ENCODE results near the gene TNFSF15.

TNFSF15 gene

DNA sequence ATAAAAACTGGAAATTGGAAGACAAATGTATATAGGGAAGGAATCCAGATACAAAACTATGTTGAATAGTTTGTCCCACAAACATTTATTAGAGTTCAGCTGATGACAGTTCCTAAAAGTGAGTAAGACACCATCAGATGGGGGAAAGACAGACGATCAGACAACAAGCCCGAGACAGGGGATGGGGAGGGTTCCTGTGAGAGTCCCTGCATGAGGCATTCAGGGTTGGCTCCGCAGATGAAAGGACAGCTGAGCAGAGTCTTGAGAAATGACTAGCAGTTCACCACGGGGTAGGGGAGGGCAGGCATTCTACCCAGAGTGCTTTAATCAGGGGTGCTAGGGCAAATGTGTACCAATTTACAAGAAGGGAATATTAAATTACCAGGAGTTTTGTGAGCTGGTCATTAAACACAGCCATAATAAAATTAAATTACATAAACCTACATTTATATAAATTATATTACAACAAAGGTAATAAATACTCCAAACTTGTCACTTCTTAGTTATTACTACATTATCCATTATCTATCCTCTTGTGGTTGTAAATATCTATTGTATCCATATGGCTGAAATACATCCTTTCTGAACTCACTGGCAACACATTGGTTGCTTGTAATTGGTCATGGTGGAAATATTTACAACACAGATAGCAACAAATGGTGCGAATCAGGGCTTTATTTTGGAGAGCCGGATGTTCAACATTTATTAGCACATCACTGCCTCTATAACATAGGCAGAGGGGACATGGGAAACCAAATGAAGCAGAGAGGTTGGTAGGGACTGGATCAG is 27.8 kb downstream of the TNFSF15 start:
- no peak for DNase-seq (ENCODE audit: low spot score)
- TF ChIP-seq, protein P1, sequence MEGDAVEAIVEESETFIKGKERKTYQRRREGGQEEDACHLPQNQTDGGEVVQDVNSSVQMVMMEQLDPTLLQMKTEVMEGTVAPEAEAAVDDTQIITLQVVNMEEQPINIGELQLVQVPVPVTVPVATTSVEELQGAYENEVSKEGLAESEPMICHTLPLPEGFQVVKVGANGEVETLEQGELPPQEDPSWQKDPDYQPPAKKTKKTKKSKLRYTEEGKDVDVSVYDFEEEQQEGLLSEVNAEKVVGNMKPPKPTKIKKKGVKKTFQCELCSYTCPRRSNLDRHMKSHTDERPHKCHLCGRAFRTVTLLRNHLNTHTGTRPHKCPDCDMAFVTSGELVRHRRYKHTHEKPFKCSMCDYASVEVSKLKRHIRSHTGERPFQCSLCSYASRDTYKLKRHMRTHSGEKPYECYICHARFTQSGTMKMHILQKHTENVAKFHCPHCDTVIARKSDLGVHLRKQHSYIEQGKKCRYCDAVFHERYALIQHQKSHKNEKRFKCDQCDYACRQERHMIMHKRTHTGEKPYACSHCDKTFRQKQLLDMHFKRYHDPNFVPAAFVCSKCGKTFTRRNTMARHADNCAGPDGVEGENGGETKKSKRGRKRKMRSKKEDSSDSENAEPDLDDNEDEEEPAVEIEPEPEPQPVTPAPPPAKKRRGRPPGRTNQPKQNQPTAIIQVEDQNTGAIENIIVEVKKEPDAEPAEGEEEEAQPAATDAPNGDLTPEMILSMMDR (IDR thresholded peaks at IDR 0.05; ENCODE audit: extremely low read depth, missing control alignments): no peak

- no peak for DNase-seq (ENCODE audit: low spot score)
- TF ChIP-seq, protein P1 (IDR thresholded peaks at IDR 0.05; ENCODE audit: extremely low read depth, missing control alignments): no peak
Measured at GRCh38 chr9:114776683-114777399, 29.0 kb downstream of the TNFSF15 start.

DNA sequence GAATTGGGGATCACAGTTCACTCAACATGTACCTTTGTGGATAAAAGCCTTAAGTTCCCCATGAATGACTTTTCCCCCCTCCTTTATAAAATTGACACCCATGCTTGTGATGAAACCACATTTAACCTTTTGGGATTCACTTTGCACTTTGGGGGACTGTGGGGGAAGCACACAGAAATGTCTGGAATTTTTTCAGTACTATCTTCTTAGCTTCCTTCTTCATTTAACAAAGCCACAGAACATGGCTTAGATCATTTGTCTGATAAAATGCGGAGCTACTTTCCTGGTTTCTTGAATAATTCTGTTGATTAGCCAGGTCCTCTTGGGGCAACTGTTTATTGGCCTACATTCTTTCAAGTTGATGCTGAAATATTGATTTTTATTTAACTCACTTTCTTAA is 29.9 kb downstream of the TNFSF15 start:
- no peak for DNase-seq (ENCODE audit: low spot score)
- TF ChIP-seq, protein P1 (IDR thresholded peaks at IDR 0.05; ENCODE audit: extremely low read depth, missing control alignments): no peak

- TF ChIP-seq, protein P1 (IDR thresholded peaks at IDR 0.05; ENCODE audit: extremely low read depth, missing control alignments): no peak
- DNase-seq (ENCODE audit: low spot score): no peak
Measured at GRCh38 chr9:114775121-114775520, 30.7 kb downstream of the TNFSF15 start.

DNA sequence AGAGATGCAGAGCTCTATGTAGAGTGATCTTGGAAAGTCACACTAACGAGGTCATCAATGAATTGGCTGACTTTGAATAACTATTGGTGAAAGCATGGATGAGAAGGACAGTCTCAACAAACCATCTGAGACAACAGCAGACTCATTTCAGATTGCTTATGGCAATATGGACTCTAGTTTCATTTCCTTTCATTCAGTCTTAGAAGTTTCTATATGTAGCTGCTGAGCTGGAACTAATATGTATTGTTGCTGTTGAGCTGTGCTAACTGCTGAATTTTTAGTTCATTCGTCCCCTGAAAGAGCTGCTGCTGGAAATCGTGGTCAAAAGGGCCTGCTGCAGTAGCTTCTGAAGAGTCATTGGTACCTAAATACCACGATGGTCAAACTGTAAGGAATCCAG is 31.3 kb downstream of the TNFSF15 start:
- DNase-seq (ENCODE audit: low spot score): no peak
- TF ChIP-seq, protein P1 (IDR thresholded peaks at IDR 0.05; ENCODE audit: extremely low read depth, missing control alignments): no peak

DNA sequence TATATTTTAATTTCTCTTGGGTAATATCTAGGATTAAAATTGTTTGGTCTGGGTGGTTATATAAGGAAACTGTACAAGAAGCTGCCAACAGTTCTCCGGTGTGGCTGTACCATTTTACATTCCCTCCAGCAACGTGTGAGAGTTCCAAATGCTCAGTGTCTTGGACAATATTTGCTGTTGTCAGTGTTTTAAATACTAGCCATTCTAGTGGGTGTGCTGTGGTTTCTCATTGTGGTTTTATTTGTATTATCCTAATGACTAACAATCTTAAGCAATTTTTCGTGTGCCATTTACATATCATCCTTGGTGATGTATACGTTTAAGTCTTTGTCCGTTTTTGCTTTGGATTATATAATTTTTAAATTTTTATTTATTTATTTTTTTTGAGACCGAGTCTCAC is 34.0 kb downstream of the TNFSF15 start:
- TF ChIP-seq, protein P1 (IDR thresholded peaks at IDR 0.05; ENCODE audit: extremely low read depth, missing control alignments): no peak
- no peak for DNase-seq (ENCODE audit: low spot score)

GRCh38 chr9:114770991-114771390 is 34.8 kb downstream of the TNFSF15 start:
- TF ChIP-seq, protein P1 (IDR thresholded peaks at IDR 0.05; ENCODE audit: extremely low read depth, missing control alignments): no peak
- DNase-seq (ENCODE audit: low spot score): no peak
